ENCODE results near the gene GPAT2. TPM values are rescaled to one million over a fixed set of nuclear protein-coding genes. Genes with fewer than 3 reads are reported as not detected.

Gene GPAT2
- total and polyA plus RNA-seq, 8 donors: 2.7 to 7.3 (median 3.4) TPM

Other genes with a start within 250 kb of the GPAT2 start
- gene ANKRD36C, start 43.1 kb downstream of the GPAT2 start, total RNA-seq: 10 to 100 TPM; 17.4 to 23.5 TPM
- 10 to 100 TPM; 11.8 to 50.5 (median 42.7) TPM for gene ANKRD36C, start 43.1 kb downstream of the GPAT2 start, polyA plus RNA-seq (ENCODE audit: insufficient read length in 6 of 6)
- gene ADRA2B, start 81.7 kb upstream of the GPAT2 start, total RNA-seq: under 1 TPM; 0.20 to 0.34 TPM
- 1 to 10 TPM in 5 of 6 donors, under 1 TPM in 1; 0.74 to 2.3 (median 1.3) TPM for gene ADRA2B, start 81.7 kb upstream of the GPAT2 start, polyA plus RNA-seq (ENCODE audit: insufficient read length in 6 of 6)
- gene ASTL, start 103.6 kb upstream of the GPAT2 start, total RNA-seq: not detected
- gene ASTL, start 103.6 kb upstream of the GPAT2 start, polyA plus RNA-seq (ENCODE audit: insufficient read length in 6 of 6): under 1 TPM in 5 of 6 donors, not detected in 1; 0.11 to 0.30 (median 0.21) TPM
- gene DUSP2, start 110.5 kb upstream of the GPAT2 start, total RNA-seq: 1 to 10 TPM; 3.6 to 5.7 TPM
- gene DUSP2, start 110.5 kb upstream of the GPAT2 start, polyA plus RNA-seq (ENCODE audit: insufficient read length in 6 of 6): 1 to 10 TPM in 5 of 6 donors, under 1 TPM in 1; 0.82 to 3.3 (median 1.5) TPM
- gene STARD7, start 173.9 kb upstream of the GPAT2 start, total RNA-seq: 100 to 1,000 TPM; 132 to 142 TPM
- 100 to 1,000 TPM in 5 of 6 donors, 10 to 100 TPM in 1; 99.2 to 120 (median 108) TPM for gene STARD7, start 173.9 kb upstream of the GPAT2 start, polyA plus RNA-seq (ENCODE audit: insufficient read length in 6 of 6)
- 10 to 100 TPM; 66.1 to 79.9 TPM for gene TMEM127, start 231.1 kb upstream of the GPAT2 start, total RNA-seq
- 10 to 100 TPM; 29.1 to 36.1 (median 33.7) TPM for gene TMEM127, start 231.1 kb upstream of the GPAT2 start, polyA plus RNA-seq (ENCODE audit: insufficient read length in 6 of 6)
- gene CIAO1, start 231.3 kb upstream of the GPAT2 start, total RNA-seq: 10 to 100 TPM; 59.8 to 69.1 TPM
- 10 to 100 TPM; 60.7 to 72.8 (median 63.2) TPM for gene CIAO1, start 231.3 kb upstream of the GPAT2 start, polyA plus RNA-seq (ENCODE audit: insufficient read length in 6 of 6)

Data from left lung (tissue), 8 donors.